Ishikawa (cell line): ENCODE measurements around the gene PNPLA6.

Experiments
- CEBPB ChIP-seq: IDR thresholded peaks from 2 replicates; pipeline ENCODE4 v1.6.1; 2012
- CREB1 ChIP-seq: IDR thresholded peaks from 2 replicates; pipeline ENCODE4 v1.6.1; 2012; ENCODE audit warnings: low read depth
- EGR1 ChIP-seq: IDR thresholded peaks from 2 replicates; pipeline ENCODE4 v1.6.1; 2012
- EP300 ChIP-seq: IDR thresholded peaks from 2 replicates; pipeline ENCODE4 v1.6.1; 2012; ENCODE audit warnings: borderline replicate concordance
- FOXM1 ChIP-seq: IDR thresholded peaks from 2 replicates; pipeline ENCODE4 v1.6.1; 2012; ENCODE audit warnings: low read depth, borderline replicate concordance
- MAX ChIP-seq: IDR thresholded peaks from 2 replicates; pipeline ENCODE4 v1.6.1; 2012
- NFIC ChIP-seq: IDR thresholded peaks from 2 replicates; pipeline ENCODE4 v1.6.1; 2012
- RAD21 ChIP-seq: IDR thresholded peaks from 2 replicates; pipeline ENCODE4 v1.6.1; 2012; ENCODE audit warnings: low read depth
- REST ChIP-seq: IDR thresholded peaks from 2 replicates; pipeline ENCODE4 v1.6.1; 2012; ENCODE audit warnings: low read depth, mild to moderate bottlenecking
- TAF1 ChIP-seq: IDR thresholded peaks from 2 replicates; pipeline ENCODE4 v1.6.1; 2012; ENCODE audit warnings: low read depth, mild to moderate bottlenecking
- TCF12 ChIP-seq: IDR thresholded peaks from 2 replicates; pipeline ENCODE4 v1.6.1; 2012; ENCODE audit warnings: low read depth
- TEAD4 ChIP-seq: IDR thresholded peaks from 2 replicates; pipeline ENCODE4 v1.6.1; 2012
- USF1 ChIP-seq: IDR thresholded peaks from 2 replicates; pipeline ENCODE4 v1.6.1; 2012
- YY1 ChIP-seq: IDR thresholded peaks from 2 replicates; pipeline ENCODE4 v1.6.1; 2012; ENCODE audit warnings: low read depth
- ZBTB7A ChIP-seq: IDR thresholded peaks from 2 replicates; pipeline ENCODE4 v1.6.1; 2012; ENCODE audit warnings: low read depth

PNPLA6 gene

GRCh38 chr19:7506385-7507328 is 28.9 kb upstream of the PNPLA6 start:
- TF ChIP-seq TCF12 (no peak), TAF1 (no peak), NFIC (no peak), USF1 (no peak), REST (no peak), FOXM1 (no peak), MAX (no peak), TEAD4 (no peak), RAD21 (no peak), EGR1 (no peak), CREB1 (no peak), ZBTB7A (no peak), CEBPB (no peak), YY1 (no peak), EP300 (no peak)

- TF ChIP-seq YY1 (no peak), TCF12 (no peak)
Observed at GRCh38 chr19:7507884-7508283, 27.6 kb upstream of the PNPLA6 start.

- no peak for TF ChIP-seq TEAD4
- TF ChIP-seq REST = peak; percentile 97
Observed at GRCh38 chr19:7509625-7510024, 25.9 kb upstream of the PNPLA6 start.

- TF ChIP-seq MAX (no peak), FOXM1 (peak; percentile 91), TEAD4 (no peak)
Observed at GRCh38 chr19:7512400-7512851, 23.1 kb upstream of the PNPLA6 start.

- TF ChIP-seq NFIC = no peak
- no peak for TF ChIP-seq YY1
- TF ChIP-seq TEAD4 = no peak
- TF ChIP-seq EP300 = no peak
- TF ChIP-seq CEBPB = no peak
- no peak for TF ChIP-seq REST
- no peak for TF ChIP-seq FOXM1
- TF ChIP-seq TAF1 = no peak
- no peak for TF ChIP-seq ZBTB7A
Observed at GRCh38 chr19:7513809-7514642, 21.5 kb upstream of the PNPLA6 start.
